Liver (tissue), 3 donors: ENCODE data around the gene ULBP3.

Experiments
- CTCF ChIP-seq: fragments of 150-350 bp; IDR thresholded peaks from 2 replicates; pipeline ENCODE4 v1.5.1; 2017; ENCODE audit warnings: improper control_type of control experiment, low read depth, low read length; ENCODE audit not compliant: missing input control
- EGR1 ChIP-seq, 2 donors: IDR thresholded peaks; 2 replicates each; pipeline ENCODE4 v1.6.1; 2016 to 2018; ENCODE audit warnings: antibody characterized with exemption in 2 of 2, low read depth in 2 of 2
- FOXA1 ChIP-seq: IDR thresholded peaks from 2 replicates; pipeline ENCODE4 v1.6.1; 2016; ENCODE audit warnings: antibody characterized with exemption
- GABPA ChIP-seq, 2 donors: IDR thresholded peaks in 1 of 2; conservative IDR thresholded peaks in 1 of 2; 2 replicates each; pipeline ENCODE4 v1.6.1; 2016; ENCODE audit warnings: antibody characterized with exemption in 2 of 2, mild to moderate bottlenecking in 1 of 2, moderate library complexity in 1 of 2
- HNF4G ChIP-seq: IDR thresholded peaks from 2 replicates; pipeline ENCODE4 v1.6.1; 2016; ENCODE audit warnings: antibody characterized with exemption
- JUND ChIP-seq, 2 donors: IDR thresholded peaks; 2 replicates each; pipeline ENCODE4 v1.6.1; 2016; ENCODE audit warnings: antibody characterized with exemption in 2 of 2
- MAX ChIP-seq: IDR thresholded peaks from 2 replicates; pipeline ENCODE4 v1.6.1; 2016; ENCODE audit warnings: antibody characterized with exemption
- NR2F2 ChIP-seq: IDR thresholded peaks from 2 replicates; pipeline ENCODE4 v1.6.1; 2016; ENCODE audit warnings: antibody characterized with exemption
- RAD21 ChIP-seq, 2 donors: IDR thresholded peaks; 2 replicates each; pipeline ENCODE4 v1.6.1; 2016; ENCODE audit warnings: antibody characterized with exemption in 2 of 2, mild to moderate bottlenecking in 2 of 2
- REST ChIP-seq: IDR thresholded peaks from 2 replicates; pipeline ENCODE4 v1.6.1; 2016; ENCODE audit warnings: antibody characterized with exemption, mild to moderate bottlenecking
- TAF1 ChIP-seq: conservative IDR thresholded peaks from 2 replicates; pipeline ENCODE4 v1.6.1; 2016; ENCODE audit warnings: antibody characterized with exemption, mild to moderate bottlenecking
- YY1 ChIP-seq: IDR thresholded peaks from 2 replicates; pipeline ENCODE4 v1.6.1; 2016; ENCODE audit warnings: antibody characterized with exemption, mild to moderate bottlenecking
- ZBTB33 ChIP-seq: IDR thresholded peaks from 2 replicates; pipeline ENCODE4 v1.6.1; 2016; ENCODE audit warnings: antibody characterized with exemption
- donor health status: healthy.
- donor health status: healthy.

GRCh38 chr6:150091476-150091875 lies 22.6 kb upstream of the ULBP3 start:
- TF ChIP-seq CTCF (no peak), YY1 (no peak), JUND (IDR thresholded peaks at IDR 0.05) (no peak), RAD21 (IDR thresholded peaks at IDR 0.05) (no peak), TAF1 (no peak), EGR1 (IDR thresholded peaks at IDR 0.05; ENCODE audit: low read depth in 2 of 2) (no peak), REST (no peak), GABPA (IDR thresholded peaks at IDR 0.05 in 1 of 2, conservative IDR thresholded peaks at IDR 0.05 in 1 of 2) (no peak), MAX (no peak), FOXA1 (no peak), HNF4G (no peak), NR2F2 (no peak), ZBTB33 (no peak)
